Colonic mucosa (tissue), 4 donors: ENCODE measurements around the gene NEMP1. TPM values are rescaled to one million over a fixed set of nuclear protein-coding genes. Genes with fewer than 3 reads are reported as not detected.
"Not testable (repeated sequence)": the region's sequence is repeated elsewhere in the genome, so short reads cannot be mapped to it uniquely, and the experiment has no call there.

ENCODE experiments used
- DNase-seq: peaks from one replicate; pipeline ENCODE4 v3.0.0-alpha.2; 2020
- H3K27ac ChIP-seq: fragments of 200-600 bp; one replicate; pipeline ENCODE4 v1.8.0; 2021
- H3K27me3 ChIP-seq: fragments of 200-600 bp; one replicate; pipeline ENCODE4 v1.8.0; 2021
- H3K36me3 ChIP-seq: fragments of 200-600 bp; one replicate; pipeline ENCODE4 v1.8.0; 2021
- H3K4me1 ChIP-seq: fragments of 200-600 bp; one replicate; pipeline ENCODE4 v1.8.0; 2021; ENCODE audit warnings: mild to moderate bottlenecking
- H3K4me3 ChIP-seq: fragments of 200-600 bp; one replicate; pipeline ENCODE4 v1.8.0; 2021
- H3K9ac ChIP-seq, 2 donors: one replicate each; pipeline ENCODE4 v1.7.0; 2013; ENCODE audit warnings: control low read depth in 2 of 2, low read depth in 2 of 2, low read length in 2 of 2
- H3K9me3 ChIP-seq: fragments of 200-600 bp; one replicate; pipeline ENCODE4 v1.8.0; 2021
- intact Hi-C: fragments of 100-400 bp; cut with DNase I; formaldehyde crosslinking; loops from one replicate; pipeline ENCODE4 v1.14.1; 2022
- total RNA-seq, 2 donors: library from RNA; stranded (reverse); fragmentation: NEBNext Ultra II Directional in 1 of 2; extraction: Animal tissue kit (Norgen Biotek cat#: 25700) in 1 of 2; gene quantifications; one replicate each; pipeline ENCODE4 v1.2.1, GENCODE V29; 2021
- TF ChIP-seq, protein P1 (sequence below): fragments of 200-600 bp; IDR thresholded peaks from one replicate; pipeline ENCODE4 v1.8.0; 2022; ENCODE audit warnings: antibody characterized with exemption, mild to moderate bottlenecking
- donor health status: healthy.
- donor health status: DM: no; HTN: no; CAD: no.
- donor health status: DM: no; HTN: no; CAD: no.

The NEMP1 gene
- total RNA-seq, 2 donors from 2014 or later, result 7.3 to 21.1 TPM

DNA sequence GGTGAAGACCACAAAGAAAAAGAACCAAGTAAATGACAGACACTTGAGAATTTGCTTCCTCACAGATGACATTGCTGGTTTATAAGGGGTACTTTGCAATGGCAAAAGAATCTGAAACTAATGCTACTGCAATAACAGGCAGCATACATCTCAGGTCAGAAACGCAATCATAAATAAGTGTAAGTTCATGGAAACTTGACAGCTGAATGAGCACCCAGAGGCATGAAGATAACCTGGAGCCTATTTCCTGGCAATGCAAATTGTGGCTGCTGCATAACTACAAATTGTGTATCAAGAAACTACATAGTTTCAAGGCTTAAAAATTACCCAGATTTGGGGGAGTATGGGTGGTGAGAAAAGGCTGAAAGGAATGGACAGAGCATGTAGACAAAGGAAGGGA is 20.1 kb downstream of the NEMP1 start:
- Histone ChIP-seq H3K4me1 (no peaks in the 10 kb centered on the region), H3K27ac (no peak overlapping the region), H3K9me3 (no peaks in the 10 kb centered on the region), H3K4me3 (no peak overlapping the region), H3K36me3 (no peaks in the 10 kb centered on the region), H3K27me3 (no peaks in the 10 kb centered on the region), H3K9ac (no peak overlapping the region)
- no peak for DNase-seq
- intact Hi-C loops, result loop anchor here (2.0 kb wide), 1 partner anchor 50 kb away; no protein-coding TSS in a partner anchor
- TF ChIP-seq, protein P1, sequence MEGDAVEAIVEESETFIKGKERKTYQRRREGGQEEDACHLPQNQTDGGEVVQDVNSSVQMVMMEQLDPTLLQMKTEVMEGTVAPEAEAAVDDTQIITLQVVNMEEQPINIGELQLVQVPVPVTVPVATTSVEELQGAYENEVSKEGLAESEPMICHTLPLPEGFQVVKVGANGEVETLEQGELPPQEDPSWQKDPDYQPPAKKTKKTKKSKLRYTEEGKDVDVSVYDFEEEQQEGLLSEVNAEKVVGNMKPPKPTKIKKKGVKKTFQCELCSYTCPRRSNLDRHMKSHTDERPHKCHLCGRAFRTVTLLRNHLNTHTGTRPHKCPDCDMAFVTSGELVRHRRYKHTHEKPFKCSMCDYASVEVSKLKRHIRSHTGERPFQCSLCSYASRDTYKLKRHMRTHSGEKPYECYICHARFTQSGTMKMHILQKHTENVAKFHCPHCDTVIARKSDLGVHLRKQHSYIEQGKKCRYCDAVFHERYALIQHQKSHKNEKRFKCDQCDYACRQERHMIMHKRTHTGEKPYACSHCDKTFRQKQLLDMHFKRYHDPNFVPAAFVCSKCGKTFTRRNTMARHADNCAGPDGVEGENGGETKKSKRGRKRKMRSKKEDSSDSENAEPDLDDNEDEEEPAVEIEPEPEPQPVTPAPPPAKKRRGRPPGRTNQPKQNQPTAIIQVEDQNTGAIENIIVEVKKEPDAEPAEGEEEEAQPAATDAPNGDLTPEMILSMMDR, result no peak

DNA sequence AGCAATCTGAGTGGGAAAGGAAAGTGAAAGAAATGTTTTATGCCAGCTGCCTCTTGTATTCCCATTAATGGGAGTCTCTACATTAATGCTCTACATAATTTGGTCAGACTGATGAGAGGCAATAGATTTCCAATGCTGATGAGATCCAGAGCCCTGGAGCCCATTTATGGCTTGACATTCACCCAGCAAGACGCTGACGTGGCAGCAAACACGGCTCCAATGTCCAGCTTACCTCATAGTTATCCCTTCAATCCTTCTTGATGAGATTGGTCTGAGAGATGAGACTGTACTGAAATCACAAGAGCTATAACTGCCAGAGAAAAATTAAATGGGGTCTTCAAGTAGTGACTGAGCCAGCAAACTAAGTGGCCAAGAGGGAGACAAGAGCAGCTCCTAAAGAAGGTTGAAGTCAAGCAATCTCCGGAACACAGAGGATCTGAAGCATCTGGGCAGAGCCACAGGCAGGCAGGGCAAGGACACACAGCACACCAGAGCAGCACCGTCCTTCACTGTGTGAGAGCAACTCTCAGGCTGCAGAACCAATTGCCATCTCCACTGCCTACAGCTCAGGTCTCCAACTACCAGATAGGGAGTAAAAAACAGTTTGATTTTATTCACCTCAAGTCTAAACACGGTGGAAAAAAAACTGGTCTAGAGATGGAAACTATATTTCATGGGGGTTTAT is 21.4 kb downstream of the NEMP1 start:
- no peaks in the 10 kb centered on the region for H3K9me3 ChIP-seq
- no peaks in the 10 kb centered on the region for H3K27me3 ChIP-seq
- no peaks in the 10 kb centered on the region for H3K36me3 ChIP-seq
- DNase-seq, result no peak
- H3K4me1 ChIP-seq, result no peaks in the 10 kb centered on the region
- H3K9ac ChIP-seq, result peak overlapping the region in 1 of 2 donors; percentile 7
- H3K4me3 ChIP-seq, result no peak overlapping the region
- TF ChIP-seq, protein P1, result no peak
- intact Hi-C loops, result no loop called here
- H3K27ac ChIP-seq, result peak overlapping the region; percentile 30

- no peak overlapping the region for H3K27ac ChIP-seq
Observed at GRCh38 chr12:57055824-57056223, 22.8 kb downstream of the NEMP1 start.

GRCh38 chr12:57053901-57054300 is 24.7 kb downstream of the NEMP1 start:
- H3K9ac ChIP-seq, intact Hi-C loops, DNase-seq, H3K4me1 ChIP-seq, H3K36me3 ChIP-seq, H3K9me3 ChIP-seq, H3K27ac ChIP-seq, H3K4me3 ChIP-seq, H3K27me3 ChIP-seq: not testable (repeated sequence)

More at GRCh38 chr12:57055824-57056223, 22.8 kb downstream of the NEMP1 start:
- TF ChIP-seq, protein P1, result no peak
- DNase-seq, result no peak
- no peaks in the 10 kb centered on the region for H3K27me3 ChIP-seq
- H3K4me1 ChIP-seq, result no peaks in the 10 kb centered on the region
- intact Hi-C loops, result no loop called here
- H3K9me3 ChIP-seq, result no peaks in the 10 kb centered on the region
- H3K9ac ChIP-seq, result no peak overlapping the region
- no peak overlapping the region for H3K4me3 ChIP-seq
- H3K36me3 ChIP-seq, result no peaks in the 10 kb centered on the region

- H3K4me1 ChIP-seq, H3K9ac ChIP-seq, H3K27me3 ChIP-seq, H3K9me3 ChIP-seq, H3K27ac ChIP-seq, H3K36me3 ChIP-seq, H3K4me3 ChIP-seq, intact Hi-C loops, DNase-seq: not testable (repeated sequence)
Observed at GRCh38 chr12:57053146-57053545, 25.4 kb downstream of the NEMP1 start.

GRCh38 chr12:57051011-57051410 is 27.6 kb downstream of the NEMP1 start:
- DNase-seq, result no peak
- H3K27me3 ChIP-seq, result no peaks in the 10 kb centered on the region
- peak overlapping the region; percentile 65 for H3K27ac ChIP-seq
- TF ChIP-seq, protein P1, result no peak
- H3K4me3 ChIP-seq, result no peak overlapping the region
- H3K9ac ChIP-seq, result no peak overlapping the region
- H3K36me3 ChIP-seq, result no peaks in the 10 kb centered on the region
- H3K4me1 ChIP-seq, result peaks cover 3% of the 10 kb centered on the region
- H3K9me3 ChIP-seq, result no peaks in the 10 kb centered on the region
- intact Hi-C loops, result no loop called here
